ENCODE data around the gene PLEKHA6. TPM values are rescaled to one million over a fixed set of nuclear protein-coding genes. Genes with fewer than 3 reads are reported as not detected.

PLEKHA6 gene
- total RNA-seq, 2 experiments from 2014 or later = 0.53 to 0.82 TPM

GRCh38 chr1:204390751-204391466 is 31.2 kb upstream of the PLEKHA6 start:
- H3K27me3 Mint-ChIP-seq = no peaks in the 10 kb centered on the region
- Histone ChIP-seq H3K27ac (ENCODE audit: low read depth in 1 of 2, low read length in 2 of 2) (no peak overlapping the region), H3K9me3 (ENCODE audit: control insufficient read depth in 1 of 2, insufficient read depth in 1 of 2, low read length in 2 of 2) (no peaks in the 10 kb centered on the region), H3K4me1 (ENCODE audit: insufficient read depth, low read length) (no peaks in the 10 kb centered on the region), H3K27me3 (ENCODE audit: control insufficient read depth in 1 of 2, insufficient read depth in 2 of 2, low read length in 2 of 2) (no peaks in the 10 kb centered on the region), H3K4me3 (ENCODE audit: low read length) (no peak overlapping the region), H3K36me3 (ENCODE audit: insufficient read depth, low read length) (no peaks in the 10 kb centered on the region)
- DNase-seq (no peak), ATAC-seq (ENCODE audit: poor library complexity) (no peak)
- ChIA-PET CTCF (interaction anchor here (3.8 kb wide), 1 partner anchor 7 kb away, joined by 11 read pairs; no protein-coding TSS in a partner anchor), POLR2A (interaction anchor here (1.6 kb wide), 1 partner anchor 9 kb away, joined by 5 read pairs; no protein-coding TSS in a partner anchor)
- intact Hi-C loops (cut with DNase I, micrococcal nuclease) = loop anchor here in 1 of 2 experiments (10.0 kb wide), 1 partner anchor 626 kb away; the partner anchor contains the start of gene LAX1
- no peak overlapping the region for H3K4me3 Mint-ChIP-seq
- no peaks in the 10 kb centered on the region for H3K9me3 Mint-ChIP-seq
- no peak for TF ChIP-seq CTCF (IDR thresholded peaks at IDR 0.05)
- no peak overlapping the region for H3K27ac Mint-ChIP-seq
- H3K4me1 Mint-ChIP-seq (ENCODE audit: low read depth) = peaks cover 24% of the 10 kb centered on the region
- H3K36me3 Mint-ChIP-seq (ENCODE audit: low read depth) = peaks cover 2% of the 10 kb centered on the region

GRCh38 chr1:204385727-204386126 is 26.0 kb upstream of the PLEKHA6 start:
- peaks cover 8% of the 10 kb centered on the region for H3K4me1 ChIP-seq (ENCODE audit: insufficient read depth, low read length)
- POLR2A ChIA-PET = no interaction called here
- no peak overlapping the region for H3K27ac ChIP-seq (ENCODE audit: low read depth in 1 of 2, low read length in 2 of 2)
- no peak overlapping the region for H3K4me3 ChIP-seq (ENCODE audit: low read length)
- H3K4me1 Mint-ChIP-seq (ENCODE audit: low read depth) = peaks cover 10% of the 10 kb centered on the region
- H3K9me3 Mint-ChIP-seq = no peaks in the 10 kb centered on the region
- intact Hi-C loops (cut with DNase I, micrococcal nuclease) = no loop called here
- no peaks in the 10 kb centered on the region for H3K36me3 Mint-ChIP-seq (ENCODE audit: low read depth)
- no peaks in the 10 kb centered on the region for H3K27me3 ChIP-seq (ENCODE audit: control insufficient read depth in 1 of 2, insufficient read depth in 2 of 2, low read length in 2 of 2)
- ATAC-seq (ENCODE audit: poor library complexity) (no peak), DNase-seq (no peak)
- H3K9me3 ChIP-seq (ENCODE audit: control insufficient read depth in 1 of 2, insufficient read depth in 1 of 2, low read length in 2 of 2) = no peaks in the 10 kb centered on the region
- H3K4me3 Mint-ChIP-seq = no peak overlapping the region
- no peak overlapping the region for H3K27ac Mint-ChIP-seq
- no peaks in the 10 kb centered on the region for H3K27me3 Mint-ChIP-seq
- CTCF ChIA-PET = interaction anchor here (0.5 to 1.0 kb wide), 3 partner anchors 10 to 15 kb away, joined by 3 to 6 read pairs (median 3); no protein-coding TSS in a partner anchor
- no peak for TF ChIP-seq CTCF (IDR thresholded peaks at IDR 0.05)
- no peaks in the 10 kb centered on the region for H3K36me3 ChIP-seq (ENCODE audit: insufficient read depth, low read length)

- Histone ChIP-seq H3K9me3 (ENCODE audit: control insufficient read depth in 1 of 2, insufficient read depth in 1 of 2, low read length in 2 of 2) (no peaks in the 10 kb centered on the region), H3K27ac (ENCODE audit: low read depth in 1 of 2, low read length in 2 of 2) (no peak overlapping the region), H3K4me3 (ENCODE audit: low read length) (no peak overlapping the region), H3K27me3 (ENCODE audit: control insufficient read depth in 1 of 2, insufficient read depth in 2 of 2, low read length in 2 of 2) (peaks cover 0 to 1% of the 10 kb centered on the region in 2 experiments), H3K36me3 (ENCODE audit: insufficient read depth, low read length) (no peaks in the 10 kb centered on the region), H3K4me1 (ENCODE audit: insufficient read depth, low read length) (peaks cover 8% of the 10 kb centered on the region)
- H3K4me3 Mint-ChIP-seq = no peak overlapping the region
- DNase-seq (no peak), ATAC-seq (ENCODE audit: poor library complexity) (no peak)
- peaks cover 3% of the 10 kb centered on the region for H3K27me3 Mint-ChIP-seq
- peaks cover 2% of the 10 kb centered on the region for H3K4me1 Mint-ChIP-seq (ENCODE audit: low read depth)
- intact Hi-C loops (cut with DNase I, micrococcal nuclease) = no loop called here
- H3K36me3 Mint-ChIP-seq (ENCODE audit: low read depth) = no peaks in the 10 kb centered on the region
- no peaks in the 10 kb centered on the region for H3K9me3 Mint-ChIP-seq
- no peak for TF ChIP-seq CTCF (IDR thresholded peaks at IDR 0.05)
- no peak overlapping the region for H3K27ac Mint-ChIP-seq
- ChIA-PET CTCF (no interaction called here), POLR2A (no interaction called here)
Measured at GRCh38 chr1:204384636-204385352, 25.1 kb upstream of the PLEKHA6 start.

Data from CD4-positive, alpha-beta T cell (primary cell).